ENCODE results near the gene SLC27A4.

DNA sequence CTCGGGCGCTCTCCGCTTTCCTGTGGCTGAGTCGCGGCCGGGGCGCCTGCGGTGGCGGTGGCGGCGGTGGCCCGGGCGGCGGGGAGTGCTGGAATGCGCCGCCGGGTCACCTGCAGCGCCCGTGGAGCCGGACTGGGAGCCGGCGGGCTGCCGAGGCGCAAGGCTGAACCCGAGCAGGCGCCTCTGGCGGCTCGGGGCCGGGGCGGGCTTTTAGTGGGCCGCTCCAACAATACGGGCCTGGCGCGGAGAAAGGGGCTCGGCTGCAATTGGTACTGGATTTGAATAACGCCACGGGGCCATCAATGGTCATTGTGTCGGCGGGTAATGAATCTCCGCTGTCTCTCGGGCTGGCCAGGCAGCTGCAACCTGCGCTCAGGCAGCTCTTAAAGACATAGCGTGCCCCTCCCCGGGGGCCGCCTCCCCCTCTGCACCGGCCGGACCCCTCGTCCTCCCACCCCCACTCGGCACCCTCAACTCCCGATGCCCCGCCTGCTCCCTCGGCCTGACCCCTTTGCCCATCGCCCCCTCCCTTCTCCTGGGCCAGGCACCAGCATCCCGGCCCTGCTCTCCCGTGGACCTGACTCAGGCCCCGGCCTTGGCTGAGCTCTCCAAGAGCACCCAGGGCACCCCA, 52.9 kb downstream of the SLC27A4 start:
- TF ChIP-seq, protein P1, sequence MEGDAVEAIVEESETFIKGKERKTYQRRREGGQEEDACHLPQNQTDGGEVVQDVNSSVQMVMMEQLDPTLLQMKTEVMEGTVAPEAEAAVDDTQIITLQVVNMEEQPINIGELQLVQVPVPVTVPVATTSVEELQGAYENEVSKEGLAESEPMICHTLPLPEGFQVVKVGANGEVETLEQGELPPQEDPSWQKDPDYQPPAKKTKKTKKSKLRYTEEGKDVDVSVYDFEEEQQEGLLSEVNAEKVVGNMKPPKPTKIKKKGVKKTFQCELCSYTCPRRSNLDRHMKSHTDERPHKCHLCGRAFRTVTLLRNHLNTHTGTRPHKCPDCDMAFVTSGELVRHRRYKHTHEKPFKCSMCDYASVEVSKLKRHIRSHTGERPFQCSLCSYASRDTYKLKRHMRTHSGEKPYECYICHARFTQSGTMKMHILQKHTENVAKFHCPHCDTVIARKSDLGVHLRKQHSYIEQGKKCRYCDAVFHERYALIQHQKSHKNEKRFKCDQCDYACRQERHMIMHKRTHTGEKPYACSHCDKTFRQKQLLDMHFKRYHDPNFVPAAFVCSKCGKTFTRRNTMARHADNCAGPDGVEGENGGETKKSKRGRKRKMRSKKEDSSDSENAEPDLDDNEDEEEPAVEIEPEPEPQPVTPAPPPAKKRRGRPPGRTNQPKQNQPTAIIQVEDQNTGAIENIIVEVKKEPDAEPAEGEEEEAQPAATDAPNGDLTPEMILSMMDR (IDR thresholded peaks at IDR 0.05), result no peak
- TF ChIP-seq EZH2 (IDR thresholded peaks at IDR 0.05; ENCODE audit: borderline replicate concordance, insufficient read depth, low read depth, low read length, poor library complexity, severe bottlenecking), result no peak
